H1 (cell line): ENCODE data around the gene CDKN1A. TPM values are rescaled to one million over a fixed set of nuclear protein-coding genes. Genes with fewer than 3 reads are reported as not detected.

Source experiments
- BACH1 ChIP-seq: IDR thresholded peaks from 2 replicates; pipeline ENCODE4 v1.6.1; 2012; ENCODE audit warnings: low read length, improper control_type of control experiment
- CTCF ChIP-seq, 3 experiments: IDR thresholded peaks; 1 replicate in 2 of 3; 2 replicates in 1 of 3; pipeline versions ENCODE4 v1.5.1 to v1.6.1; 2011; ENCODE audit warnings: low read length in 3 of 3, mild to moderate bottlenecking in 3 of 3, inconsistent platforms in 2 of 3, low read depth in 1 of 3, moderate library complexity in 1 of 3; ENCODE audit not compliant: insufficient read depth in 1 of 3; ENCODE audit errors: control extremely low read depth in 1 of 3
- FOSL1 ChIP-seq: IDR thresholded peaks from 2 replicates; pipeline ENCODE4 v1.6.1; 2011; ENCODE audit warnings: mild to moderate bottlenecking, low read depth, low read length, moderate library complexity; ENCODE audit not compliant: insufficient read depth
- POLR2A ChIP-seq, 2 experiments: IDR thresholded peaks; 1 replicate in 1 of 2; 2 replicates in 1 of 2; pipeline ENCODE4 v1.6.1; 2011; ENCODE audit warnings: low read depth in 2 of 2, low read length in 2 of 2, mild to moderate bottlenecking in 2 of 2; ENCODE audit errors: control extremely low read depth in 1 of 2
- SP1 ChIP-seq: IDR thresholded peaks from 2 replicates; pipeline ENCODE4 v1.6.1; 2011; ENCODE audit warnings: low read depth, low read length
- SP4 ChIP-seq: IDR thresholded peaks from 2 replicates; pipeline ENCODE4 v1.6.1; 2012; ENCODE audit warnings: low read length, inconsistent platforms
- SUZ12 ChIP-seq: fragments of 200-600 bp; sonication (generic); IDR thresholded peaks from 2 replicates; pipeline ENCODE4 v1.6.1; 2012; ENCODE audit warnings: mild to moderate bottlenecking, inconsistent platforms, low read length, moderate library complexity, mixed read lengths
- ZNF274 ChIP-seq: IDR thresholded peaks from 2 replicates; pipeline ENCODE4 v1.7.0; 2012; ENCODE audit warnings: low read length, borderline replicate concordance; ENCODE audit errors: extremely low read depth
- polyA plus RNA-seq, 7 experiments: library from polyadenylated mRNA; depleted of rRNA in 3 of 7; stranded (reverse) in 5 of 7; unstranded in 2 of 7; fragments of >200 nt in 5 of 7; fragments of 200-250 nt in 2 of 7; gene quantifications; 1 replicate in 5 of 7; 2 replicates in 1 of 7; 4 replicates in 1 of 7; pipeline versions ENCODE4 v1.2.1 to v1.2.3, GENCODE V29; 2011 to 2013; ENCODE audit warnings: missing spikeins in 2 of 7, mixed read lengths in 2 of 7
- total RNA-seq: library from RNA; stranded (reverse); fragmentation: NEBNext Ultra II Directional; extraction: Animal tissue kit (Norgen Biotek cat#: 25700); gene quantifications from 2 replicates; pipeline ENCODE4 v1.2.1, GENCODE V29; 2021
- TF ChIP-seq, protein P1 (sequence below): fragments of 300-600 bp; sonication (generic); IDR thresholded peaks from 2 replicates; pipeline ENCODE4 v1.7.1; 2012; ENCODE audit warnings: low read length, moderate library complexity, mild to moderate bottlenecking, inconsistent platforms; ENCODE audit not compliant: insufficient replicate concordance

CDKN1A gene
- total and polyA plus RNA-seq, 2 of the 8 experiments (the other 6 are each of a cell fraction or from before 2014, with no cell fraction given) = 15.2 to 36.0 TPM

DNA sequence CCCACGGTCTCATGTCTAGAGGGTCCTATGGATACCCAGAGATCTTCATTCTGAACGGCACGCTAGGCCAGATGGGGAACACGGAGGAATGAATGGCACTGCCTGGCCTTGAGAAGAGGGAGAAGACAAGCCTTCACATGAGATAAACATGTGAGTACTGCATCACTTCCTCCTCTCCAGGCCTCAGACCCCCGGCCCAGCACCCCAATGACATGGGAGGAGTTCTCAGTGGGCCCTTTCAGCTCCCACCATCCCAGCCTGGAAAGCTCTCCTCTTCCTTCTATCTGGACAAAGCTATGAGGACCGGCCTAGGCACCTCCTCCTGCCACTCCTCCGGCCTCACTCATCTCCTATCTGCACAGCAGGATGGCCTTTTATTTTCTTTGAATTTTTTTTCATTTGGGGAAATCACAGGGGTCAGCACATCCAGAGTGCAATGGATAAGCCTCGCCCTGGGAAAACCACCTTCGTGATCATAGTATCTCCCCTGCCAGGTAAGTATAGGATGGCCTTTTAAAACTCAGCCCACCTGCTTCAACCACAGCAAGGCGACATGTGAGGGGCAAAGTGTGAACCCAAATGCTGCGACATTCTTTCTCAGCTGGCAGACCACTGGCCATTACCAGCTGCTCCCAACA lies 39.2 kb upstream of the CDKN1A start (continued):
- TF ChIP-seq, protein P1, sequence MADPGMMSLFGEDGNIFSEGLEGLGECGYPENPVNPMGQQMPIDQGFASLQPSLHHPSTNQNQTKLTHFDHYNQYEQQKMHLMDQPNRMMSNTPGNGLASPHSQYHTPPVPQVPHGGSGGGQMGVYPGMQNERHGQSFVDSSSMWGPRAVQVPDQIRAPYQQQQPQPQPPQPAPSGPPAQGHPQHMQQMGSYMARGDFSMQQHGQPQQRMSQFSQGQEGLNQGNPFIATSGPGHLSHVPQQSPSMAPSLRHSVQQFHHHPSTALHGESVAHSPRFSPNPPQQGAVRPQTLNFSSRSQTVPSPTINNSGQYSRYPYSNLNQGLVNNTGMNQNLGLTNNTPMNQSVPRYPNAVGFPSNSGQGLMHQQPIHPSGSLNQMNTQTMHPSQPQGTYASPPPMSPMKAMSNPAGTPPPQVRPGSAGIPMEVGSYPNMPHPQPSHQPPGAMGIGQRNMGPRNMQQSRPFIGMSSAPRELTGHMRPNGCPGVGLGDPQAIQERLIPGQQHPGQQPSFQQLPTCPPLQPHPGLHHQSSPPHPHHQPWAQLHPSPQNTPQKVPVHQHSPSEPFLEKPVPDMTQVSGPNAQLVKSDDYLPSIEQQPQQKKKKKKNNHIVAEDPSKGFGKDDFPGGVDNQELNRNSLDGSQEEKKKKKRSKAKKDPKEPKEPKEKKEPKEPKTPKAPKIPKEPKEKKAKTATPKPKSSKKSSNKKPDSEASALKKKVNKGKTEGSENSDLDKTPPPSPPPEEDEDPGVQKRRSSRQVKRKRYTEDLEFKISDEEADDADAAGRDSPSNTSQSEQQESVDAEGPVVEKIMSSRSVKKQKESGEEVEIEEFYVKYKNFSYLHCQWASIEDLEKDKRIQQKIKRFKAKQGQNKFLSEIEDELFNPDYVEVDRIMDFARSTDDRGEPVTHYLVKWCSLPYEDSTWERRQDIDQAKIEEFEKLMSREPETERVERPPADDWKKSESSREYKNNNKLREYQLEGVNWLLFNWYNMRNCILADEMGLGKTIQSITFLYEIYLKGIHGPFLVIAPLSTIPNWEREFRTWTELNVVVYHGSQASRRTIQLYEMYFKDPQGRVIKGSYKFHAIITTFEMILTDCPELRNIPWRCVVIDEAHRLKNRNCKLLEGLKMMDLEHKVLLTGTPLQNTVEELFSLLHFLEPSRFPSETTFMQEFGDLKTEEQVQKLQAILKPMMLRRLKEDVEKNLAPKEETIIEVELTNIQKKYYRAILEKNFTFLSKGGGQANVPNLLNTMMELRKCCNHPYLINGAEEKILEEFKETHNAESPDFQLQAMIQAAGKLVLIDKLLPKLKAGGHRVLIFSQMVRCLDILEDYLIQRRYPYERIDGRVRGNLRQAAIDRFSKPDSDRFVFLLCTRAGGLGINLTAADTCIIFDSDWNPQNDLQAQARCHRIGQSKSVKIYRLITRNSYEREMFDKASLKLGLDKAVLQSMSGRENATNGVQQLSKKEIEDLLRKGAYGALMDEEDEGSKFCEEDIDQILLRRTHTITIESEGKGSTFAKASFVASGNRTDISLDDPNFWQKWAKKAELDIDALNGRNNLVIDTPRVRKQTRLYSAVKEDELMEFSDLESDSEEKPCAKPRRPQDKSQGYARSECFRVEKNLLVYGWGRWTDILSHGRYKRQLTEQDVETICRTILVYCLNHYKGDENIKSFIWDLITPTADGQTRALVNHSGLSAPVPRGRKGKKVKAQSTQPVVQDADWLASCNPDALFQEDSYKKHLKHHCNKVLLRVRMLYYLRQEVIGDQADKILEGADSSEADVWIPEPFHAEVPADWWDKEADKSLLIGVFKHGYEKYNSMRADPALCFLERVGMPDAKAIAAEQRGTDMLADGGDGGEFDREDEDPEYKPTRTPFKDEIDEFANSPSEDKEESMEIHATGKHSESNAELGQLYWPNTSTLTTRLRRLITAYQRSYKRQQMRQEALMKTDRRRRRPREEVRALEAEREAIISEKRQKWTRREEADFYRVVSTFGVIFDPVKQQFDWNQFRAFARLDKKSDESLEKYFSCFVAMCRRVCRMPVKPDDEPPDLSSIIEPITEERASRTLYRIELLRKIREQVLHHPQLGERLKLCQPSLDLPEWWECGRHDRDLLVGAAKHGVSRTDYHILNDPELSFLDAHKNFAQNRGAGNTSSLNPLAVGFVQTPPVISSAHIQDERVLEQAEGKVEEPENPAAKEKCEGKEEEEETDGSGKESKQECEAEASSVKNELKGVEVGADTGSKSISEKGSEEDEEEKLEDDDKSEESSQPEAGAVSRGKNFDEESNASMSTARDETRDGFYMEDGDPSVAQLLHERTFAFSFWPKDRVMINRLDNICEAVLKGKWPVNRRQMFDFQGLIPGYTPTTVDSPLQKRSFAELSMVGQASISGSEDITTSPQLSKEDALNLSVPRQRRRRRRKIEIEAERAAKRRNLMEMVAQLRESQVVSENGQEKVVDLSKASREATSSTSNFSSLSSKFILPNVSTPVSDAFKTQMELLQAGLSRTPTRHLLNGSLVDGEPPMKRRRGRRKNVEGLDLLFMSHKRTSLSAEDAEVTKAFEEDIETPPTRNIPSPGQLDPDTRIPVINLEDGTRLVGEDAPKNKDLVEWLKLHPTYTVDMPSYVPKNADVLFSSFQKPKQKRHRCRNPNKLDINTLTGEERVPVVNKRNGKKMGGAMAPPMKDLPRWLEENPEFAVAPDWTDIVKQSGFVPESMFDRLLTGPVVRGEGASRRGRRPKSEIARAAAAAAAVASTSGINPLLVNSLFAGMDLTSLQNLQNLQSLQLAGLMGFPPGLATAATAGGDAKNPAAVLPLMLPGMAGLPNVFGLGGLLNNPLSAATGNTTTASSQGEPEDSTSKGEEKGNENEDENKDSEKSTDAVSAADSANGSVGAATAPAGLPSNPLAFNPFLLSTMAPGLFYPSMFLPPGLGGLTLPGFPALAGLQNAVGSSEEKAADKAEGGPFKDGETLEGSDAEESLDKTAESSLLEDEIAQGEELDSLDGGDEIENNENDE = no peak
- TF ChIP-seq SP1 = no peak
- no peak for TF ChIP-seq SUZ12
- no peak for TF ChIP-seq FOSL1
- TF ChIP-seq SP4 = no peak
- TF ChIP-seq ZNF274 = no peak
- no peak for TF ChIP-seq CTCF (IDR thresholded peaks at IDR 0.05; ENCODE audit: control extremely low read depth in 1 of 3, insufficient read depth in 1 of 3, low read depth in 1 of 3, low read length in 3 of 3)
- no peak for TF ChIP-seq POLR2A (IDR thresholded peaks at IDR 0.05; ENCODE audit: control extremely low read depth in 1 of 2, low read depth in 2 of 2, low read length in 2 of 2)
- TF ChIP-seq BACH1 = no peak
